Upper lobe of right lung (tissue), 1 donor: ENCODE measurements around the gene RNF112. TPM values are rescaled to one million over a fixed set of nuclear protein-coding genes. Genes with fewer than 3 reads are reported as not detected.
"Not testable (repeated sequence)": the region's sequence is repeated elsewhere in the genome, so short reads cannot be mapped to it uniquely, and the experiment has no call there.

Source experiments
- ATAC-seq: fragments of 200-7000 bp; cut with Tn5 transposase; one replicate; pipeline ENCODE4 v1.9.1; 2020; ENCODE audit warnings: mild to moderate bottlenecking, moderate library complexity
- DNase-seq: peaks from one replicate; pipeline ENCODE4 v3.0.0-alpha.2; 2020
- H3K27ac ChIP-seq: fragments of 200-600 bp; one replicate; pipeline ENCODE4 v1.8.0; 2022
- H3K27me3 ChIP-seq: fragments of 200-600 bp; one replicate; pipeline ENCODE4 v1.8.0; 2022; ENCODE audit warnings: mild to moderate bottlenecking
- H3K36me3 ChIP-seq: fragments of 200-600 bp; one replicate; pipeline ENCODE4 v1.8.0; 2022
- H3K4me1 ChIP-seq: fragments of 200-600 bp; one replicate; pipeline ENCODE4 v1.8.0; 2022
- H3K4me3 ChIP-seq: fragments of 200-600 bp; one replicate; pipeline ENCODE4 v1.8.0; 2022; ENCODE audit warnings: mild to moderate bottlenecking
- H3K9me3 ChIP-seq: fragments of 200-600 bp; one replicate; pipeline ENCODE4 v1.8.0; 2022
- CTCF ChIP-seq: fragments of 200-600 bp; IDR thresholded peaks from one replicate; pipeline ENCODE4 v1.8.0; 2022; ENCODE audit warnings: antibody characterized with exemption
- intact Hi-C: fragments of 100-400 bp; cut with DNase I; formaldehyde crosslinking; loops from one replicate; pipeline ENCODE4 v1.11.0; 2022
- total RNA-seq: library from RNA; stranded (reverse); fragmentation: NEBNext Ultra II Directional; extraction: Animal tissue kit (Norgen Biotek cat#: 25700); gene quantifications from one replicate; pipeline ENCODE4 v1.2.1, GENCODE V29; 2021
- donor health status: DM: no; HTN: yes; CAD: no; lungs with severe emphysema.

Gene RNF112
- total RNA-seq, 1 donor from 2014 or later: 1.6 TPM

GRCh38 chr17:19461116-19461515 lies 50.1 kb downstream of the RNF112 start:
- Histone ChIP-seq H3K27ac (no peak overlapping the region), H3K4me3 (no peak overlapping the region), H3K9me3 (no peaks in the 10 kb centered on the region), H3K4me1 (peaks cover 27% of the 10 kb centered on the region), H3K27me3 (no peaks in the 10 kb centered on the region), H3K36me3 (no peaks in the 10 kb centered on the region)
- TF ChIP-seq CTCF: no peak
- ATAC-seq: no peak
- DNase-seq: no peak
- intact Hi-C loops: no loop called here

GRCh38 chr17:19461681-19462080 lies 50.6 kb downstream of the RNF112 start:
- no peak for DNase-seq
- no peaks in the 10 kb centered on the region for H3K36me3 ChIP-seq
- ATAC-seq: no peak
- peaks cover 27% of the 10 kb centered on the region for H3K4me1 ChIP-seq
- intact Hi-C loops: no loop called here
- no peak overlapping the region for H3K4me3 ChIP-seq
- no peak for TF ChIP-seq CTCF
- no peaks in the 10 kb centered on the region for H3K9me3 ChIP-seq
- no peaks in the 10 kb centered on the region for H3K27me3 ChIP-seq
- no peak overlapping the region for H3K27ac ChIP-seq

- Histone ChIP-seq H3K4me1 (peaks cover 27% of the 10 kb centered on the region), H3K27ac (peak overlapping the region; percentile 36)
- H3K27me3 ChIP-seq, intact Hi-C loops, H3K4me3 ChIP-seq, ATAC-seq, H3K36me3 ChIP-seq, H3K9me3 ChIP-seq, DNase-seq: not testable (repeated sequence)
Measured at GRCh38 chr17:19462456-19463035, 51.5 kb downstream of the RNF112 start.

DNA sequence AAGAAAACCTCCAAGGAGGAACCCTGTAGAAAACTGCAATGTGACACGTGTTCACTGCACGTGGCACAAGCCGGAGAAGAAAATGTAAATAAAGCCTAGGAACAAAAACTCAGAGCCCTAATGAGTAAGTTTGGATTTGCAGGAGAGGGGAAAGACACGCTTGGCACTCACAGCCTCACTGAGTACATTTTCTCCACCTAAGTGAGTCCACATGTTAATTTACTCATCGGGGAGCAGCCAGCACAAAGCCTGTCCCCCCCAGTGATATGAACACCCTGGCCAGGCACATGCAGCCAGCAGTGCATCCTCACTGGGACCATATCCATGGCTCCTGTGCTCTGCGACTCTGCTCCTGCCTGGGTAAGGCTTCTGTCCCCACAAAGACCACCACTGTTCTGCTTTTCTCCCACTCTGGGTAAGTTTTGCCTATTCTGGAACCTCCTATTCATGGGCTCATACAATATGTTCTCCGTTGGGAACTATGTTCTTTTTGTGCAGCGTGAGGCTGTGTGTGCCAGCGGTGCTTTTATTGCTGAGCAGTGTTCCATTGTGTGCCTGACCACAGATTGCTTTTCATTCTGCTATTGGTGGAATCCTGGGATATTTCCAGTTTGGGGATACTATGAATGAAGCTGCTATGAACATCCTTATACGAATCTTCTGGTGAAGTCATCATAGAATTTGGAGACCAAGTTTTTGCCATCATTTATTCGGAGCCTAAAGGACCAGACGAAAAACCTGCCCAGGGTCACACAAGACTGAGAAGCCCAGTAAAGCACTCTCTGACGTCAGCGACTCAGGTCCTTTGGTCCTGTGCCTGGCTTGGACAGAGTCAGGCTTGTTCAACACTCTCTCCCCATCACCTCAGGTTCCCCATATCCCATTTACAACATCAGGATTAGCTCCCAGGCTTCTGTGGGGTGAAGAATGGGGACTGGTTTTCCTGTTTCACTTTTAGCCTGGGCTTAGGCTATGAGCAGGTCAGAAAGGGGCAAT lies 53.3 kb downstream of the RNF112 start:
- Histone ChIP-seq H3K9me3 (no peaks in the 10 kb centered on the region), H3K27me3 (no peaks in the 10 kb centered on the region), H3K27ac (peak overlapping the region; percentile 24), H3K4me1 (peaks cover 27% of the 10 kb centered on the region), H3K4me3 (no peak overlapping the region), H3K36me3 (no peaks in the 10 kb centered on the region)
- no peak for TF ChIP-seq CTCF
- ATAC-seq (no peak), DNase-seq (no peak)
- intact Hi-C loops: no loop called here

Other genes starting within 250 kb of the RNF112 start
- 54.5 TPM for gene EPN2, start 173.9 kb upstream of the RNF112 start, total RNA-seq
- 9.9 TPM for gene B9D1, start 48.5 kb upstream of the RNF112 start, total RNA-seq
- gene MAPK7, start 32.7 kb upstream of the RNF112 start, total RNA-seq: 25.7 TPM
- 270 TPM for gene MFAP4, start 24.0 kb upstream of the RNF112 start, total RNA-seq
- 13.4 TPM for gene SLC47A1, start 122.6 kb downstream of the RNF112 start, total RNA-seq
- 134 TPM for gene ALDH3A2, start 237.5 kb downstream of the RNF112 start, total RNA-seq